ENCODE data around the gene STX11. TPM values are rescaled to one million over a fixed set of nuclear protein-coding genes. Genes with fewer than 3 reads are reported as not detected.

STX11 gene
- 8.2 and 9.7 TPM in 2 replicates for total RNA-seq (2014; rRNA removed; shearing (Covaris generic))

GRCh38 chr6:144149894-144150709, at the start of gene STX11:
TSS of gene STX11 (plus strand) at chr6:144150517. CDS start at chr6:144186628, 36,111 bp downstream.
- Histone ChIP-seq H3K27me3 (replicated peaks) (no peaks in the 10 kb centered on the region), H3K4me3 (peak within 1 kb of the TSS; percentile 75), H3K4me1 (replicated peaks) (peaks cover 26% of the 10 kb centered on the region), H3K36me3 (peaks cover 6% of the 10 kb centered on the region; the same call in 1 of the 2 replicates), H3K9me3 (replicated peaks) (no peaks in the 10 kb centered on the region), H3K27ac (peak within 1 kb of the TSS; percentile 2)
- peak; percentile 79 to 81 for DNase-seq (ENCODE audit: low read depth in 1 of 2, low spot score in 2 of 2)

DNA sequence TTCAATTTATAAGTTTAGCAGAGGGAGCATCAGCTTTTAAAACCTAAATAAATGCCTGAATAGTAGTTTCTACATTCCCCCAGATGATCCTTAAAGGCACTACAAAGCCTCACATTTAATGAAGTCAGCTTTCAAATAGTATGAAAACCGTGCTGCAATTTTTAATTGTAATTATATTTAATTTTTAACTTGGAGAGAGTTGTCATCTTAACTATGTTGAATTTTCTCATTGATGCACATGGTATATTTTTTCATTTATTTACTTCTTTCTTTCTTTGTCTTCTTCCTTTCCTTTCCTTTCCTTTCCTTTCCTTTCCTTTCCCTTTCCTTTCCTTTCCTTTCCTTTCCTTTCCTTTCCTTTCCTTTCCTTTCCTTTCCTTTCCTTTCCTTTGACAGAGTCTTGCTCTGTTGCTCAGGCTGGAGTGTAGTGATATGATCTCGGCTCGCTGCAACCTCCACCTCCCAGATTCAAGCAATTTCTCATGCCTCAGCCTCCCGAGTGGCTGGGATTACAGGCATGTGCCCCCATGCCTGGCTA, 47.2 kb upstream of the STX11 start:
- Histone ChIP-seq H3K4me3 (no peak overlapping the region), H3K9me3 (replicated peaks) (no peaks in the 10 kb centered on the region), H3K27me3 (replicated peaks) (no peaks in the 10 kb centered on the region), H3K4me1 (replicated peaks) (0 out of 2 replicates have a peak, but pooled peaks cover 3% of the 10 kb centered on the region), H3K27ac (no peak overlapping the region), H3K36me3 (no peaks in the 10 kb centered on the region)
- DNase-seq (ENCODE audit: low read depth in 1 of 2, low spot score in 2 of 2), result no peak

GRCh38 chr6:144104488-144104887, 45.8 kb upstream of the STX11 start:
- H3K4me3 ChIP-seq, result no peak overlapping the region
- no peak for DNase-seq (ENCODE audit: low read depth in 1 of 2, low spot score in 2 of 2)
- H3K4me1 ChIP-seq (replicated peaks), result 0 out of 2 replicates have a peak, but pooled peaks cover 3% of the 10 kb centered on the region
- H3K9me3 ChIP-seq (replicated peaks), result no peaks in the 10 kb centered on the region
- H3K27me3 ChIP-seq (replicated peaks), result no peaks in the 10 kb centered on the region
- no peak overlapping the region for H3K27ac ChIP-seq
- no peaks in the 10 kb centered on the region for H3K36me3 ChIP-seq

- Histone ChIP-seq H3K27ac (no peak overlapping the region), H3K36me3 (no peaks in the 10 kb centered on the region), H3K4me3 (no peak overlapping the region), H3K4me1 (replicated peaks) (0 out of 2 replicates have a peak, but pooled peaks cover 3% of the 10 kb centered on the region), H3K9me3 (replicated peaks) (no peaks in the 10 kb centered on the region), H3K27me3 (replicated peaks) (no peaks in the 10 kb centered on the region)
- peak in 1 of 2 experiments; percentile 64 for DNase-seq (ENCODE audit: low read depth in 1 of 2, low spot score in 2 of 2)
These were observed 45.3 kb upstream of the STX11 start for GRCh38 chr6:144104898-144105487.

DNA sequence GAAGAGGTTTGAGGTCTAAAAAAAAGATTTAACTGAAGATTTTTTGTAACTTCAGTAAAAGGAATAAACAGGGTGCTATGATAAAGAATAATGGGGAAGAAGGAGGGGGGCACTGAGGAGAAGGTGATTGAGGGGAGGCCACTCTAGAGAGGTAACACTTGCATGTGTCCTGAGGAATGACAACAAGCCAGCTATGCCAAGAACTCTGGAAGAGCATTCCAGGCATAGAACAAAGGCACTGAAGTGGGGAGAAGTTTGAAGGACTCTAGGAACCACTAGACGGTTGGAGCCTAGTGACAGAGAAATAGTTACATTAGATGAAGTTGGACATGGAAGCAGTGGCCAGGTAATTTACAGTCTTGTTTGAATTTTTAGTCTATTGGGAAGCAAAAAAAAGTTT, 44.1 kb upstream of the STX11 start:
- no peak for DNase-seq (ENCODE audit: low read depth in 1 of 2, low spot score in 2 of 2)
- Histone ChIP-seq H3K27me3 (replicated peaks) (no peaks in the 10 kb centered on the region), H3K36me3 (no peaks in the 10 kb centered on the region), H3K9me3 (replicated peaks) (no peaks in the 10 kb centered on the region), H3K27ac (no peak overlapping the region), H3K4me1 (replicated peaks) (0 out of 2 replicates have a peak, but pooled peaks cover 3% of the 10 kb centered on the region), H3K4me3 (no peak overlapping the region)

DNA sequence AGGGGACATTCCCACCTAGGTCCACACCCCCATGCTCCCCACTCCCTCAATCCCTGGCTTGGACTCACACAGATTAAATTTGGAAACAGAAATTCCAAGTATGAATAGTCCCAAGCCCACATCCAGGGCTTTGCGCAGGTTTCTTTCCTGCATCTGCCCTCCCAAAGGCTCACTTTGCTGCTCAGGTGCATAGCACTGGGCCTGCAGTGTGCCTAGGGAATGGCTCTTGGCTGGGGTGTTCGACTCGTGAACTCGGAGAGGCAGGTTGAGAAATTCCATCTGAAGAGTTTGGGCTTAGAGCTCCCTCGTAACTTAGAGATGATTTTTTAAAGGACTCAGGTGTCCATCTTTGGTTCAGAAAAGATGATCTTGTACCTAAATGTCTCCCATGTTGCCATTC, 40.1 kb upstream of the STX11 start:
- Histone ChIP-seq H3K27ac (no peak overlapping the region), H3K27me3 (replicated peaks) (no peaks in the 10 kb centered on the region), H3K4me3 (no peak overlapping the region), H3K4me1 (replicated peaks) (0 out of 2 replicates have a peak, but pooled peaks cover 3% of the 10 kb centered on the region), H3K36me3 (no peaks in the 10 kb centered on the region), H3K9me3 (replicated peaks) (no peaks in the 10 kb centered on the region)
- DNase-seq (ENCODE audit: low read depth in 1 of 2, low spot score in 2 of 2), result no peak

- Histone ChIP-seq H3K4me1 (replicated peaks) (no peaks in the 10 kb centered on the region), H3K9me3 (replicated peaks) (no peaks in the 10 kb centered on the region), H3K4me3 (no peak overlapping the region), H3K27ac (no peak overlapping the region), H3K27me3 (replicated peaks) (no peaks in the 10 kb centered on the region), H3K36me3 (no peaks in the 10 kb centered on the region)
- no peak for DNase-seq (ENCODE audit: low read depth in 1 of 2, low spot score in 2 of 2)
These were observed 37.0 kb upstream of the STX11 start for GRCh38 chr6:144113366-144113765.

DNA sequence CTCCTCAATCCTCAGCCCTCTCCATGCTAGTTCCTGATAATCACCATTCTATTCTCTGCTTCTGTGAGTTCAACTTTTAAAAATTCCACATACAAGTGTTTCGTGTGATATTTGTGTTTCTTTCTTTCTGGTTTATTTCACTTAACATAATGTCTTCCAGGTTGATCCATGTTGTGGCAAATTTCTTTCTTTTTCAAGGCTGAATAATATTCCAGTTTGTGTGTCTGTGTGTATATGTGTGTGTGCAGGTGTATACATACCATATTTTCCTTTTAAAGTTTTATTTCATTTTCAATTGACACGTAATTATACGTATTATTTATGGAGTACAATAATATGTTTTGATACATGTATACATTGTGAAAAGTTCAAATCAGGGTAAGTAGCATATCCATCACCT, 35.1 kb upstream of the STX11 start:
- Histone ChIP-seq H3K27ac (no peak overlapping the region), H3K4me3 (no peak overlapping the region), H3K4me1 (replicated peaks) (no peaks in the 10 kb centered on the region), H3K36me3 (no peaks in the 10 kb centered on the region), H3K9me3 (replicated peaks) (no peaks in the 10 kb centered on the region), H3K27me3 (replicated peaks) (no peaks in the 10 kb centered on the region)
- no peak for DNase-seq (ENCODE audit: low read depth in 1 of 2, low spot score in 2 of 2)

GRCh38 chr6:144119376-144119775, 30.9 kb upstream of the STX11 start:
- DNase-seq (ENCODE audit: low read depth in 1 of 2, low spot score in 2 of 2), result no peak

DNA sequence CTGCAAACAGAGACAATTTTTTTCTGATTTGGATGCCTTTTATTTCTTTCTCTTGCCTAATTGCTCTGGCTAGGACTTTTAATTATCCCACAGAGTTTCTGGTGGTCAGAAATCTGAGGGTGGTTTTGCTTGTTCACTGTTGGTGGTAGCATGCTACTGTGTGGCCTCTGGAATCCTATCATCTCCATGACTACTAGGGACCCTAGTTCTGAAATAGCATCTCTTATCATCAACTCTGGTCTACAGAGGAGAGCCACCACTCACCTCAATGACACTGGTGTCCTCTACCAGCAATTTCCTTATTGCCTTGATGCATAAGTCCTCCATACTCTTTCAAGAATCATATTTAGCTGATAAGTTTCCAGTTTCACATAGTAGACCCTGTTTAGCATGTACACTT, 27.5 kb upstream of the STX11 start:
- Histone ChIP-seq H3K9me3 (replicated peaks) (no peaks in the 10 kb centered on the region; the same call in 1 of the 2 replicates), H3K4me3 (no peak overlapping the region), H3K4me1 (replicated peaks) (no peaks in the 10 kb centered on the region), H3K27ac (no peak overlapping the region), H3K27me3 (replicated peaks) (no peaks in the 10 kb centered on the region), H3K36me3 (no peaks in the 10 kb centered on the region)
- no peak for DNase-seq (ENCODE audit: low read depth in 1 of 2, low spot score in 2 of 2)

More at GRCh38 chr6:144119376-144119775, 30.9 kb upstream of the STX11 start:
- Histone ChIP-seq H3K4me1 (replicated peaks) (no peaks in the 10 kb centered on the region), H3K27me3 (replicated peaks) (no peaks in the 10 kb centered on the region), H3K36me3 (no peaks in the 10 kb centered on the region), H3K9me3 (replicated peaks) (no peaks in the 10 kb centered on the region), H3K4me3 (no peak overlapping the region), H3K27ac (no peak overlapping the region)

DNA sequence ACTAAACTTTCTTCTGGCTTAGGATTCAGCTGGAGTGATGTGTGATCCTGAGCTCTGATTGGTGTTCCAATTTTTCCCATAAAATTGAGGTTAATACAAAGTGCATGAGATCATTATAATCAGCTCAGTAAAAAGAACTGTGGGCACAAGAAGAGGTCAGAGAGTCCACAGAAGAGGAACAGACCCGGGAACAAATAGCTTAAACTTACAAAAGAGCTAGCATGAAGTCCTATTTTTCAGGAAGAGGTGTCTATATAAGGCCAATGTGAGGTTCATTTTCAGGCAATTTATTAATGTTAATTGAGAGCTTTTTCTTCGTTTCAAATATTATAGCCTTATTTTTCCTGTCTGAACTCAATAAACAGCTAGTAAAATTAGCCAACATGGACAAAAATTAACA, 26.9 kb upstream of the STX11 start:
- Histone ChIP-seq H3K4me3 (no peak overlapping the region), H3K9me3 (replicated peaks) (no peaks in the 10 kb centered on the region; the same call in 1 of the 2 replicates), H3K36me3 (no peaks in the 10 kb centered on the region), H3K4me1 (replicated peaks) (no peaks in the 10 kb centered on the region), H3K27me3 (replicated peaks) (no peaks in the 10 kb centered on the region), H3K27ac (no peak overlapping the region)
- no peak for DNase-seq (ENCODE audit: low read depth in 1 of 2, low spot score in 2 of 2)

DNA sequence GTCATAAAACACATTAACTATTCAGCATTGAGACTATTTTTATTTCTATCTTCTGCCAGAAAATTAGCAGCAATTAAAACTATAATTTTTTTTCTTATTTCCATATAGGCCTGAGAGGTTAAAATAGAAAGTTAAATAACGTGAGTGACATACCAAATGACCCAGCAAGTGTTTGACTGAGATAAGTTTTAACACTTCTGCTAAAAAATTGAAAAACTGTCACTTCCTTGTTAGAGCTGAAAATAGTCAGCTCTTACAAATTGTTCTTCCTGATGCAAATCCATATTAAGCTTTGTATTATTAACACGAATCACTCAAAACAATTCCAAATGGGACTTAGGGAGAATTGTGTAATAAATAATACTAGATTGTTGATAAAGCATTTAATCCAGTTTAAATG, 26.5 kb upstream of the STX11 start:
- Histone ChIP-seq H3K4me1 (replicated peaks) (no peaks in the 10 kb centered on the region), H3K27me3 (replicated peaks) (no peaks in the 10 kb centered on the region)
- no peak for DNase-seq (ENCODE audit: low read depth in 1 of 2, low spot score in 2 of 2)

DNA sequence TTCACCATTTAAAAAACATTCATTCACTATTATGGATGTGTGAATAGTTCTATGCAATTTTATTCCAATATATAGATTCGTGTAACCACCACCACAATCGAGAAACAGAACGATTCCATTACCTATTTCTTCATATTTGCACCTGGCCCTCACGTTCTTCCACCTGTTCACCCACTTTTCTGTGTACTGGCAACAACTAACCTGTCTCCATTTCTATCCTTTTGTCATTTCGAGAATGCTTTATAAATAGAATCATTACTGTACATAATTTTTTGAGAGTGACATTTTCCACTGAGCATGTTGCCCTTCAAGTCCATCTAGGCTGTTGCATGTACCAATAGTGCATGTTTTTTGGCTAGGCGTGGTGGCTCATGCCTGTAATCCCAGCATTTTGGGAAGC, 23.2 kb upstream of the STX11 start:
- H3K4me1 ChIP-seq (replicated peaks), result peaks cover 6% of the 10 kb centered on the region; the same call in 1 of the 2 replicates
- no peak overlapping the region for H3K27ac ChIP-seq
- no peaks in the 10 kb centered on the region for H3K36me3 ChIP-seq
- H3K4me3 ChIP-seq, result no peak overlapping the region
- no peaks in the 10 kb centered on the region; the same call in 1 of the 2 replicates for H3K9me3 ChIP-seq (replicated peaks)
- DNase-seq (ENCODE audit: low read depth in 1 of 2, low spot score in 2 of 2), result no peak
- no peaks in the 10 kb centered on the region for H3K27me3 ChIP-seq (replicated peaks)

More for the DNA sequence above, 26.5 kb upstream of the STX11 start:
- Histone ChIP-seq H3K36me3 (no peaks in the 10 kb centered on the region), H3K27ac (no peak overlapping the region), H3K9me3 (replicated peaks) (no peaks in the 10 kb centered on the region; the same call in 1 of the 2 replicates), H3K4me3 (no peak overlapping the region)

- no peak for DNase-seq (ENCODE audit: low read depth in 1 of 2, low spot score in 2 of 2)
- H3K4me3 ChIP-seq, result no peak overlapping the region
- H3K27me3 ChIP-seq (replicated peaks), result no peaks in the 10 kb centered on the region
- no peak overlapping the region for H3K27ac ChIP-seq
- no peaks in the 10 kb centered on the region for H3K36me3 ChIP-seq
- peaks cover 6% of the 10 kb centered on the region; the same call in 1 of the 2 replicates for H3K4me1 ChIP-seq (replicated peaks)
- no peaks in the 10 kb centered on the region; the same call in 1 of the 2 replicates for H3K9me3 ChIP-seq (replicated peaks)
These were observed 20.8 kb upstream of the STX11 start for GRCh38 chr6:144129469-144129868.

Measured in SJSA1 (cell line).